Diencephalon (tissue), 1 donor: Measurements from ENCODE around the gene RAB6A. TPM values are rescaled to one million over a fixed set of nuclear protein-coding genes. Genes with fewer than 3 reads are reported as not detected.

Experiments
- total RNA-seq: library from RNA; depleted of rRNA; stranded (reverse); fragments of >200 nt; gene quantifications from one replicate; pipeline ENCODE4 v1.2.3, GENCODE V29; 2014

Gene RAB6A
- 337 TPM for total RNA-seq

GRCh38 chr11:73760679-73761402 is at the start of gene RAB6A:
RAB6A (minus strand) TSS chr11:73761074; CDS start chr11:73760635, 439 bp downstream.

DNA sequence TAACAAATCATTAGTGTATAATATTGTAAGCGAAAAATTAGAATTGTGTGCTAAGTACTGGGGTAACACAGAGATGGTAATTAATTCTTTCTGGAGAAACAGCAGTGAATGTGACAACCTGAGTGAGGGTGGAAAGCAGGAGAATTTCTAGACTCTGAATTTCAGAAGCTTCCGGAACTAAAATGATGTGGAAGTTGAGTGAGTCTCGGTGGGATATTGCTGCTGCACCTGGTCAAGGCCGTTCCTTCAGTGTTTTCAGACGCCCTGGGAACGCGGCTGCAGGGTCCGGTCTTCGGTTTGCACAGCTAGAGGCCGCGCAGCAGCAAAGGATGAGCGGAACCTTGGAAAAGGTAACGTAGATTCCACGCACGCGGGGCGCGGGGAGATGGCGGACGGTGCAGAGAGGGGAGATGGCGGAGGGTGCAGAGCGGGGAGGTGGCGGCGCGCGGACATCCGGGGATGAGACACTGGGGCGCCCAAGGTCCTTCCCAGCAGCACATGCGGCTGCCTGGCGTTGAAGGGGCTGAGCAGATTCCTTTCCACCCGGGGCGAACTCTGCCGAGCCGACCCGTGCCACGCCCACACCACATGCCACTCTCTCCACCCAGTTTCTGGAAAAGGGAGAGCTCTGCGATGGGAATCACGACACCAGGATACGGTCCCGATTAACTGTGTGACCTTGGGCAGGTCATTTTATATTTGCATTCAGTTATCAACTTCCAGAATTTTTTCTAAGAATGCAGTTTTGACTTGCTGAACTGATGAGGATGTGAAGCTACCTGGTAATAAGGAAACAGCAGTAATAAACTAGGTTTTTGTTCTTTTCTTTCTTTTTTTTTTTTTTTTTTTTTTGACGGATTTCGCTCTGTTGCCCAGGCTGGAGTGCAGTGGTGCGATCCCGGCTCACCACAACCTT is 27.0 kb upstream of the RAB6A start, which contains the start of gene MRPL48:
Gene MRPL48 (plus strand): TSS at position 232 of the 916 bp plus-strand sequence. CDS start 98 bp downstream, at position 330.

DNA sequence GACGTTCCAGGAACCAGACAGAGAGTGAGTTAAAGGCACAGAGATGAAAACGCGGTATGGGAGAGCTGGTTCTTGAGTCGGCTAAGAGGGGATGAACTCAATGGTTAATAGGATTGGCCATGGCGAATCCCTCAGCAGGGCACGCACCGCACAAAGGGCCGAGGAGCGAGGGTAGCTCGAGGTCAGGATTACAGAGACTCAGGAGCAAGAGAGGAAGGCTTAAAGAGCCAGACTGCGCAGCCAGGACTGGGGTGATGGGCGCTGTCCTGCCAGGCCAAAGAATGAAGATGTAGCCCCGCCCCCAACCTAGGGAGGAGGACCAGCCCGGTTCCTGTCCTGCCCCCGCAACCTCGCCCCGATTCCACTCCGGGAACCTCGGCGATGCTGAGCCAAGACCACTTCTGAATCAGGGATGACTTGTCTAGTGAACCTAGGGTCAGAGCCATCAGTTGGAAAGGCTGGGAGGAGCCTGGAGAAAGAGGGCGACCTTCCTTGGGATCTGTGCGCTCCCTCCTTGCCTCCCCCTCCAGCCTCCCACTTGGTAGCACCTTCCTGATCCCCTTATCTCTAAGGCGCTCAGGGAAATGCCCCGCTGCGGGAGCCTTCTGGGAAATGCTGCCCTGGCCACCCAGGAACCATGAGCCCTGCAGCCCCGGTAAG is 114.8 kb downstream of the RAB6A start, which contains the start of gene PLEKHB1:
Gene PLEKHB1 (plus strand): TSS at position 610 of the 660 bp plus-strand sequence. CDS start 28 bp downstream, at position 638.

Other genes with a start within 250 kb of the RAB6A start
- 95.0 TPM for gene FAM168A, start 163.0 kb downstream of the RAB6A start, total RNA-seq
- gene PLEKHB1, start 114.5 kb downstream of the RAB6A start, total RNA-seq = 29.5 TPM
- gene MRPL48, start 26.8 kb upstream of the RAB6A start, total RNA-seq = 38.3 TPM
- gene COA4, start 115.8 kb upstream of the RAB6A start, total RNA-seq = 26.1 TPM
- 23.1 TPM for gene PAAF1, start 115.9 kb upstream of the RAB6A start, total RNA-seq
- 0.23 TPM for gene DNAJB13, start 190.0 kb upstream of the RAB6A start, total RNA-seq
- 8.8 TPM for gene UCP2, start 221.8 kb upstream of the RAB6A start, total RNA-seq
- gene UCP3, start 248.0 kb upstream of the RAB6A start, total RNA-seq = 1.8 TPM